Measurements from ENCODE around the gene TRUB2. TPM values are rescaled to one million over a fixed set of nuclear protein-coding genes. Genes with fewer than 3 reads are reported as not detected.

The TRUB2 gene
- total RNA-seq, 1 donor from 2014 or later: 27.0 TPM

- H3K9me3 Mint-ChIP-seq (ENCODE audit: unreplicated experiment): no peaks in the 10 kb centered on the region
- no peaks in the 10 kb centered on the region for H3K4me1 Mint-ChIP-seq (ENCODE audit: unreplicated experiment)
- H3K4me3 Mint-ChIP-seq (ENCODE audit: unreplicated experiment): no peak overlapping the region
- DNase-seq (ENCODE audit: extremely low spot score, unreplicated experiment): no peak
- no peak for TF ChIP-seq CTCF (IDR thresholded peaks at IDR 0.05)
- no peaks in the 10 kb centered on the region for H3K27me3 Mint-ChIP-seq (ENCODE audit: unreplicated experiment)
- peaks cover 15% of the 10 kb centered on the region for H3K36me3 Mint-ChIP-seq (ENCODE audit: unreplicated experiment)
- no peak overlapping the region for H3K27ac Mint-ChIP-seq (ENCODE audit: unreplicated experiment)
Observed at GRCh38 chr9:128314697-128315096, 7.5 kb downstream of the TRUB2 start.

- Mint-ChIP-seq H3K36me3 (ENCODE audit: unreplicated experiment) (peaks cover 22% of the 10 kb centered on the region), H3K4me3 (ENCODE audit: unreplicated experiment) (no peak overlapping the region), H3K4me1 (ENCODE audit: unreplicated experiment) (no peaks in the 10 kb centered on the region), H3K9me3 (ENCODE audit: unreplicated experiment) (no peaks in the 10 kb centered on the region), H3K27ac (ENCODE audit: unreplicated experiment) (no peak overlapping the region), H3K27me3 (ENCODE audit: unreplicated experiment) (no peaks in the 10 kb centered on the region)
- DNase-seq (ENCODE audit: extremely low spot score, unreplicated experiment): no peak
- TF ChIP-seq CTCF (IDR thresholded peaks at IDR 0.05): no peak
Observed at GRCh38 chr9:128310461-128310860, 11.8 kb downstream of the TRUB2 start.

- Mint-ChIP-seq H3K4me1 (ENCODE audit: unreplicated experiment) (no peaks in the 10 kb centered on the region), H3K27me3 (ENCODE audit: unreplicated experiment) (no peaks in the 10 kb centered on the region), H3K36me3 (ENCODE audit: unreplicated experiment) (peaks cover 22% of the 10 kb centered on the region), H3K4me3 (ENCODE audit: unreplicated experiment) (no peak overlapping the region), H3K9me3 (ENCODE audit: unreplicated experiment) (no peaks in the 10 kb centered on the region), H3K27ac (ENCODE audit: unreplicated experiment) (no peak overlapping the region)
- no peak for DNase-seq (ENCODE audit: extremely low spot score, unreplicated experiment)
- no peak for TF ChIP-seq CTCF (IDR thresholded peaks at IDR 0.05)
Observed at GRCh38 chr9:128309551-128309950, 12.7 kb downstream of the TRUB2 start.

- Mint-ChIP-seq H3K9me3 (ENCODE audit: unreplicated experiment) (no peaks in the 10 kb centered on the region), H3K27me3 (ENCODE audit: unreplicated experiment) (no peaks in the 10 kb centered on the region), H3K4me1 (ENCODE audit: unreplicated experiment) (peaks cover 2% of the 10 kb centered on the region), H3K4me3 (ENCODE audit: unreplicated experiment) (no peak overlapping the region), H3K27ac (ENCODE audit: unreplicated experiment) (no peak overlapping the region), H3K36me3 (ENCODE audit: unreplicated experiment) (peaks cover 10% of the 10 kb centered on the region)
- TF ChIP-seq CTCF (IDR thresholded peaks at IDR 0.05): no peak
- no peak for DNase-seq (ENCODE audit: extremely low spot score, unreplicated experiment)
Observed at GRCh38 chr9:128304971-128305288, 17.3 kb downstream of the TRUB2 start.

- TF ChIP-seq CTCF (IDR thresholded peaks at IDR 0.05): no peak
- no peak overlapping the region for H3K27ac Mint-ChIP-seq (ENCODE audit: unreplicated experiment)
- DNase-seq (ENCODE audit: extremely low spot score, unreplicated experiment): no peak
Observed at GRCh38 chr9:128304136-128304970, 17.9 kb downstream of the TRUB2 start.

More at GRCh38 chr9:128304136-128304970, 17.9 kb downstream of the TRUB2 start:
- no peak overlapping the region for H3K4me3 Mint-ChIP-seq (ENCODE audit: unreplicated experiment)
- peaks cover 6% of the 10 kb centered on the region for H3K36me3 Mint-ChIP-seq (ENCODE audit: unreplicated experiment)
- H3K27me3 Mint-ChIP-seq (ENCODE audit: unreplicated experiment): no peaks in the 10 kb centered on the region
- no peaks in the 10 kb centered on the region for H3K9me3 Mint-ChIP-seq (ENCODE audit: unreplicated experiment)
- H3K4me1 Mint-ChIP-seq (ENCODE audit: unreplicated experiment): peaks cover 2% of the 10 kb centered on the region

All from osteocyte (in vitro differentiated cells).